ENCODE results near the gene DLGAP1.

The DLGAP1 gene

DNA sequence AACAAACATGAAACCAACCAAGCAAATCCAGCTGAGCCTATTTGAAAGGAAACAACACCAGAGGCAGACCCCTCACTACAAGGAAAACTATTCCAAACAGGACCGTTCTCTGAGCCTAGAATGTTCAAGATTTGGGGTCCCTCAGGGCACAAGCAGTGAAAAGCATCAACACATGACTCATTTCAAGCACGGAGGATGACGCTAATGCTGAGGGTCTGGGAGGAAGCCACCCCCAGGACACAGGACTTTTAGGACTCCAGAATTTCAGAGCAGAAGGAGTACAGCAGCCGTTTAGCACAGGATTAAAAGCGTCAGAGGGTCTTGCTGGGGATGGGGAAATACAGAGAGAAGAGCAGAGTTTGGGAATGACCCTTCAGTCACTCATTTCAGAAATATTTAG, 168.9 kb downstream of the DLGAP1 start:
- DNase-seq (ENCODE audit: low spot score) = no peak

DNA sequence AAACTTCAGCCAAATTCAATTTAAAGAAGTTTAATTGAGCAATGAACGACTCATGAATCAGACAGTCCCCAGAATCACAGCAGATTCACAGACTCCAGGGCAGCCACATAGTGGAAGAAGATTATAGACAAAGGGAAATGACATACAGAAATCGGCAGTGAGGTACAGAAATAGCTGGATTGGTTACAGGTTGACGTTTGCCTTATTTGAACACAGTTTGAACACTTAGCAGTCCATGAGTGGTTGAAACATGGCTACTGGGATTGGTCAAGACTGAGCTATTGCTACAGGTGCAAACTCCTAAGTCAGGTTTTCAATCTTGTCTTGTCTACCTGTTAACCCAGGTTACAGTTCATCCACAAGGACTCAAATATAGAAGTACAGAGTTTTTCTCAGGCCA, 169.6 kb downstream of the DLGAP1 start:
- DNase-seq (ENCODE audit: low spot score) = no peak

GRCh38 chr18:4284528-4284927, 170.6 kb downstream of the DLGAP1 start:
- no peak for DNase-seq (ENCODE audit: low spot score)

GRCh38 chr18:4283746-4284291, 171.3 kb downstream of the DLGAP1 start:
- no peak for DNase-seq (ENCODE audit: low spot score)

DNA sequence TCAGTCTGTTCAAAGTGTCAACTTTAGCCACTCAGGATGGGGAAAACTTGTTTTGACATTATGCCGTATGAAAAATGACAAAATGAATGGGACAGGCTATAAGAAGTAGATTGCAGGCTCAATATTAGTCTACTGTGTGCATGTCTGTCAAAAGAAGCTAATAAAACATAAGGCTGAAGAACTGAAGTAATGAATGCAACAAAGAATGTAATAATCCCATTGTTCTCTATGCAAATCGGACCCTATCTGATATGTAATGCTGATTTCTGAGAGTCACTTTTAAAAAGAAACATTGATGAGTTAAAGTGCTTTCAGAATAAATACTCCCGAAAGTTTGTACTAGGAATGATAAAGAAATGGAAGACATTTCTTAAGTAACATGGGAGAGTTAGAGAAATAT, 172.2 kb downstream of the DLGAP1 start:
- no peak for DNase-seq (ENCODE audit: low spot score)

DNA sequence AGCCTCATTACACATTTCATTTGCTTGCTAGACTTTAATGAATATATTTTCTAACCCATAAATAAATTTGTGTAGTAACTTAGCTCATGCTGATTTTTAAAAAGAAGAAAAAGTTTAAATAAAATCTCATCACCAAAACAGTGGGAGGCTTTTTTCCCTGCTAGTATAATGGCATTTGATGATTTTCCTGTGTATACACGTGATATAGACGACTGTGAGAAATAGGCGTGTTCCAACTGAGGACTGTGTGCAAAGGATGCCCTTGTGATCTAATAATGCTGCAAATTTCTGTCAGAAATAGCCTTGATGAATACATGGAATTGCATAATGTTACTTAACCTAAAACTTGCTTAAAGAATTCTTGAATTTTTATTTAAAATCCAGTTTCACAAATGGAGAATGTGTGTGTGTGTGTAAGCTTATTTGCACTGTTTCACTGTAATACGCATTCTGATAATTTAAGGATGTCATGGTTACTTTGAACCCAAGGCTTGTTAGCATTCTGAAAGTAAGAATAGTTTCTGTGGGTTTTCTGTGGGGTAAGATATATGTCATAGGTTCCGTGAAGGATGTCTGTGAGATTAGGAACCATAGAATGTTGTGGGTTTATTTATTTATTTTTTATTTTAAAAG, 178.0 kb downstream of the DLGAP1 start:
- no peak for DNase-seq (ENCODE audit: low spot score)

GRCh38 chr18:4271952-4272351, 183.2 kb downstream of the DLGAP1 start:
- no peak for DNase-seq (ENCODE audit: low spot score)

DNA sequence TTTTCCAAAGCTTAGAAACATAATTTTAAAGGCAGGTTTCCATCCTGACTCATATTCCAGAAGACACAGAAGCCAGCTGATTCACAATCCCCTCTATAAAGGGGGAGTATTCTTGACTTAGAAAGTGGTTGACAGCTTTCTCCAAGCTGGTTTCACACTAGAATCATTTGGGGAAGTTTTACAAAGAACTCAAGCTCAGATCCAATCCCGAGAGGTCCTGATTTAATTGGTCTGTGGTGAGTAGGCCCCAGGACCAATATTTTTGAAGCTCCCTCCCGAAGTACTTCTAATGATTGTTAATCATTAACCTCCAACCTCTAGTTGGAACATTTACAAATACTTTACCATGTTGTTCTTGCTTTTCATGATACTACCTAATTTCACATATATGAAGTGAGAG, 184.1 kb downstream of the DLGAP1 start:
- DNase-seq (ENCODE audit: low spot score) = no peak

DNA sequence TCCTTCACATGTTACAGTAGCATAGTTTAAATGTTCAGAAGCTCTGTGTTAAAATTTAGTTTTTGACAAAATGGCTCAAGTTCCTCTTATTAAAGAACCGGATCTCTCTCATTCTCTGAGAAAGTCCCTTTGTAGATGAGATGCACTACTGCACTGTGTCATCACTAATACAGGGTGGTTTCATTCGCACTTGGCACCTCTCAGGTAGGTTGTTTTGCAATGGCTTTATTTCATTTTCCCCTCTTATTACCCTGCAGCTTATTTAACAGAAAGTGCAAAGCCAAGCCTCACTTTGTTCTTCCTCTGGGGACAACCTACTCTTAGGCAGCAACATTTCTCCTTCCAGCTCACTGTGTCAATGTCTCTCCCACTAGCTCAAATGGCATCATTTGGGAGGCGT, 185.1 kb downstream of the DLGAP1 start:
- DNase-seq (ENCODE audit: low spot score) = no peak

- no peak for DNase-seq (ENCODE audit: low spot score)
Observed at GRCh38 chr18:4267641-4268040, 187.5 kb downstream of the DLGAP1 start.

DNA sequence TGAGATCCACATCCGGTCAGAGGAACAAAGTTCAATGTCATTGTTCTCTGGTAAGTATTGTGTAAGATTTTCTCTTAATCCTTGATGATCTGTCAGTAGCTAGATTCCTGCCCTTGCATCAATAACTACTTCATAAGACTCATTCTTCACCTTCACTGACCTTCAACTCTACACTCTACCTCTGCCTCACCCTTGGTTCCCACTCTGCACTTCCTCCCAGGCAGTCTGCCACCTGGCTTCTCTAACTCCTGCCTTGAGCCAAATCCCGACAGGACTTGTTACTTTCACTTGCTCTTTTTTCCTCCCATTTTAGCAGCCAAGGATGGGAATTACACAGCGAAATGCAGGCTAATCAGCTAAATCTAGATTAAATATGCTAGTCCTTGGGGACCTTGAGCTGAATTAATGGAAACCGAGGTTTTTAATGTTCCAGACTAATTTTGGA, 190.7 kb downstream of the DLGAP1 start:
- DNase-seq (ENCODE audit: low spot score) = peak; percentile 68

DNA sequence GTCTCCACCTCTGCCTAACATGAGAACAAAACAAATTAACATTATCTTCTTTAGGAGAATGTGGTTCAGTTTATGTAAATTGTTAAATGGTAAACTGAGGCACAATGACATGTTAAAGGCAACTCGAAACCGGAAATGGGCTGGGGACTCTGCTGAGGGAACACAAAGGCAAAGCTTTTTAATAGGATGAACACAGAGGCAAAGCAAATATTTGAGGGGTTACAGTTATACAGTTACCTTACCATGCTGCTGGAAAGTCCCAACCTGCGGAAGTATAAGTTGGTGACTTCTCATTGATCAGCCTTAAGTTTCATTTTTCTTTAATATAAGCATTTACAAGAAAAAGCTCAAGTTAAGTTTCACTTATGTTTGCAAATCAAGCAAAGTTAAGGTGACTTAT, 195.0 kb downstream of the DLGAP1 start:
- DNase-seq (ENCODE audit: low spot score) = no peak

- DNase-seq (ENCODE audit: low spot score) = no peak
Observed at GRCh38 chr18:4256766-4257417, 198.2 kb downstream of the DLGAP1 start.

- no peak for DNase-seq (ENCODE audit: low spot score)
Observed at GRCh38 chr18:4254840-4255239, 200.3 kb downstream of the DLGAP1 start.

- DNase-seq (ENCODE audit: low spot score) = no peak
Observed at GRCh38 chr18:4252829-4253228, 202.3 kb downstream of the DLGAP1 start.

DNA sequence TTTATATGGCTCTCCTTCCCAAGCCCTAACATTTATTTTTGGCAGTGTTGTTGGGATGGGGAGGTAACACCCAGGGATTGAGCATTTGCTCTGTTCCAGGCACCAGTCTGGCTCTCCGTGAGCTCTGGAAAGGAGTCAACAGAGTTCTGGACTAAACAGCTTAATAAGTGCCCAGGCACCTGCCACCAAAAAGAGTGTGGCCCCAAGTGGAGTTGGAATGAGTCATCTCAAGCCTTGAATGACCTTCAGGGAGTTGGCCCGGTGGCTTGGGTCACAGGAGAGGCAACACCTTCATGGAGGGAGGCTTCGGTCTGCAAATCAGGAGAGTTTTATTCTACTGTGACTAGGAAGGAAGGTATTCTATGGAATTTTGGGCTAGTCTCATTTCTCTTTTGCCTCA, 203.2 kb downstream of the DLGAP1 start:
- no peak for DNase-seq (ENCODE audit: low spot score)

DNA sequence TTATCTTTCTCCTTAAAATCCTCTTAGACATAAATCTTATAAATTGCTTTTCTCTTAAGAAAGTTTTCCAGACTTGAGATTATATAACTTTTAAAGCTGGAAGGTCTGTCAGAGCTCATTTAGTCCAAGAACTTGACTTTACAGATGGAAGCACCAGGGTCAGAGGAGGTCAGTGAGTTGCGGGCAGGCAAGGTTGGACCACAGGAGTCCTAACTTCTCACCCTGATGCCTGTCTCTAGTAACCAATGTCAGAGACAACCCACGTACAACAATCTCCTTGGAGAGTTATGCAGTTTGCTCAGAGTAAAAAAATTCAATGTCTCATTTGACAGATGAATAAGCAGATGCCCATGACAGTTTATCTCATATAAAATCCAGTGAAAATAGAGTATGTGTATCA, 203.9 kb downstream of the DLGAP1 start:
- no peak for DNase-seq (ENCODE audit: low spot score)

DNA sequence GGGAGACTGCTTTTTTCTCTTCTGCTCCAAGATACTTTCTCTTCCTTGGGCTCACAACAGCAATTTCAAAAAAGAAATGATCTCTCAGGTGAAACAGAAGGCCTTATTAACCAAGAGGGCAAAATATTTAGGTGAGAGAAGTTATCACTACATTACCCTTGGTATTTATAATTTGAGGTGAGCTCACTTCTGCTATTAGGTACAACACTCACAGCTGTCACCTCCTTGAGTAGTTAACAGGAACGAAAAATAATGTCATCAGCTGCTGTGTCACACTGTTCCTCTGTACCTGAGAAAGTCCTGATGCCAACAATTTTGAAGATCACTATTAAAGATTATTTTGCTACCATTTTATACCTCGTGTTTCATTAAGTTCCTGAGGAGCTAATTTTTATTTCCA, 205.0 kb downstream of the DLGAP1 start:
- no peak for DNase-seq (ENCODE audit: low spot score)

DNA sequence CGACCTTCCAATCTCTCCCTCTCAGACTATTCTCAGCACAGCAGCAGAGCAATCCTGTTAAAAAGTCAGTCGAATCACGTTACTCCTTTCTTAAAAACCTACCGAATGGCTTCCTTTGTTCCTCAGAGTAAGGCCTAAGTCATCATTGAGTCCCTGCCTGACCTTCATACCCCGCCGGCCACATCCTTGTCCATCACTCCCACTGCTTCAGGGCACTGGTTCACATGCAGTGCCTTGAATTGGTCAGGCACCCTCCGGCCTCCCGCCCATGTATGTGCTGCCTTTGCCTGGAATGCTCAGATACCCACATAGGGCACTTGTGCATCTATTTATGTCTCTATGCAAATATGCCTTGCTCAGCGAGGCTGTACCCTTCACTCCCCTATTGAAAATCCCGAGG, 206.4 kb downstream of the DLGAP1 start:
- DNase-seq (ENCODE audit: low spot score) = no peak

- DNase-seq (ENCODE audit: low spot score) = no peak
Observed at GRCh38 chr18:4246374-4246773, 208.7 kb downstream of the DLGAP1 start.

GRCh38 chr18:4245456-4245855, 209.7 kb downstream of the DLGAP1 start:
- no peak for DNase-seq (ENCODE audit: low spot score)

GRCh38 chr18:4242431-4243161, 212.5 kb downstream of the DLGAP1 start:
- no peak for DNase-seq (ENCODE audit: low spot score)

GRCh38 chr18:4241090-4241617, 214.0 kb downstream of the DLGAP1 start:
- no peak for DNase-seq (ENCODE audit: low spot score)
